ENCODE data around the gene HLCS.

The HLCS gene

GRCh38 chr21:36796070-36796469 is 170.4 kb downstream of the HLCS start:
- Histone ChIP-seq H3K9me3 (ENCODE audit: insufficient read depth, low read length) (0 out of 2 replicates have a peak, but pooled peaks cover 5% of the 10 kb centered on the region), H3K36me3 (ENCODE audit: low read length) (no peaks in the 10 kb centered on the region), H3K4me3 (ENCODE audit: insufficient read depth, low read length, poor library complexity, severe bottlenecking) (no peak overlapping the region), H2AFZ (ENCODE audit: low read depth, low read length, severe bottlenecking) (no peak overlapping the region), H3K27ac (ENCODE audit: low read depth, low read length) (no peak overlapping the region), H3K9ac (ENCODE audit: low read length) (no peak overlapping the region), H3K79me2 (ENCODE audit: insufficient read depth, low read length) (no peaks in the 10 kb centered on the region), H4K20me1 (ENCODE audit: low read depth, low read length) (no peaks in the 10 kb centered on the region), H3K4me2 (ENCODE audit: low read depth, low read length, poor library complexity, severe bottlenecking) (no peak overlapping the region), H3K27me3 (ENCODE audit: low read length) (no peaks in the 10 kb centered on the region), H3F3A (ENCODE audit: insufficient read depth) (no peaks in the 10 kb centered on the region), H3K9me2 (replicated peaks; ENCODE audit: insufficient read depth, low read length) (no peaks in the 10 kb centered on the region)
- TF ChIP-seq, protein P1, sequence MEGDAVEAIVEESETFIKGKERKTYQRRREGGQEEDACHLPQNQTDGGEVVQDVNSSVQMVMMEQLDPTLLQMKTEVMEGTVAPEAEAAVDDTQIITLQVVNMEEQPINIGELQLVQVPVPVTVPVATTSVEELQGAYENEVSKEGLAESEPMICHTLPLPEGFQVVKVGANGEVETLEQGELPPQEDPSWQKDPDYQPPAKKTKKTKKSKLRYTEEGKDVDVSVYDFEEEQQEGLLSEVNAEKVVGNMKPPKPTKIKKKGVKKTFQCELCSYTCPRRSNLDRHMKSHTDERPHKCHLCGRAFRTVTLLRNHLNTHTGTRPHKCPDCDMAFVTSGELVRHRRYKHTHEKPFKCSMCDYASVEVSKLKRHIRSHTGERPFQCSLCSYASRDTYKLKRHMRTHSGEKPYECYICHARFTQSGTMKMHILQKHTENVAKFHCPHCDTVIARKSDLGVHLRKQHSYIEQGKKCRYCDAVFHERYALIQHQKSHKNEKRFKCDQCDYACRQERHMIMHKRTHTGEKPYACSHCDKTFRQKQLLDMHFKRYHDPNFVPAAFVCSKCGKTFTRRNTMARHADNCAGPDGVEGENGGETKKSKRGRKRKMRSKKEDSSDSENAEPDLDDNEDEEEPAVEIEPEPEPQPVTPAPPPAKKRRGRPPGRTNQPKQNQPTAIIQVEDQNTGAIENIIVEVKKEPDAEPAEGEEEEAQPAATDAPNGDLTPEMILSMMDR (IDR thresholded peaks at IDR 0.05; ENCODE audit: insufficient read depth, low read length, poor library complexity, severe bottlenecking): no peak
- no peak for TF ChIP-seq EZH2phosphoT487 (conservative IDR thresholded peaks at IDR 0.05; ENCODE audit: low read length)

DNA sequence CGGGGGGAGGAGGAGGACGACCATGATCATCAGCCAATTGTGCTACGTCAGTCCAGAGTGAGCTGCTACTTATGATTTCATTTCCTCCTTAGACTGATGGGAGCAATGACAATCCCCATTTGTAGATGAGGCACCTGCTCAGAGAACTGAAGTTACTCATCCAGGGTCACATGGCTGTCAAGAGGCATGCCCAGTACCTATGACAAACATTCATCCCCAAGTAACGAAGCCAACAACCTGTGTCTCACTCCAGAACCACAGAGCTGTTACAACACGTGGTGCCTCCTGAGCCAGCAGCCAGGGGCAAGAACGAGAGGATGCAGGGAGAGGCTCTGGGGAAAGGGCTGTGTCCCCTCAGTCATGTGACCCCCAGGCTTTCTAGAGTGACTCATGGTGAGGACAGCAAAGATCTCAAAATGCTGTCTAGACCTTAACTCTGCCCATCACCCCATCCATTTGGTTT is 173.9 kb downstream of the HLCS start:
- Histone ChIP-seq H3K9me3 (ENCODE audit: insufficient read depth, low read length) (0 out of 2 replicates have a peak, but pooled peaks cover 5% of the 10 kb centered on the region), H3K4me2 (ENCODE audit: low read depth, low read length, poor library complexity, severe bottlenecking) (no peak overlapping the region), H3F3A (ENCODE audit: insufficient read depth) (no peaks in the 10 kb centered on the region), H2AFZ (ENCODE audit: low read depth, low read length, severe bottlenecking) (no peak overlapping the region), H3K79me2 (ENCODE audit: insufficient read depth, low read length) (no peaks in the 10 kb centered on the region), H3K27me3 (ENCODE audit: low read length) (no peaks in the 10 kb centered on the region), H3K9ac (ENCODE audit: low read length) (no peak overlapping the region), H3K4me3 (ENCODE audit: insufficient read depth, low read length, poor library complexity, severe bottlenecking) (no peak overlapping the region), H3K27ac (ENCODE audit: low read depth, low read length) (no peak overlapping the region), H3K36me3 (ENCODE audit: low read length) (no peaks in the 10 kb centered on the region), H3K9me2 (replicated peaks; ENCODE audit: insufficient read depth, low read length) (no peaks in the 10 kb centered on the region), H4K20me1 (ENCODE audit: low read depth, low read length) (no peaks in the 10 kb centered on the region)
- TF ChIP-seq, protein P1 (IDR thresholded peaks at IDR 0.05; ENCODE audit: insufficient read depth, low read length, poor library complexity, severe bottlenecking): no peak
- TF ChIP-seq EZH2phosphoT487 (conservative IDR thresholded peaks at IDR 0.05; ENCODE audit: low read length): no peak

DNA sequence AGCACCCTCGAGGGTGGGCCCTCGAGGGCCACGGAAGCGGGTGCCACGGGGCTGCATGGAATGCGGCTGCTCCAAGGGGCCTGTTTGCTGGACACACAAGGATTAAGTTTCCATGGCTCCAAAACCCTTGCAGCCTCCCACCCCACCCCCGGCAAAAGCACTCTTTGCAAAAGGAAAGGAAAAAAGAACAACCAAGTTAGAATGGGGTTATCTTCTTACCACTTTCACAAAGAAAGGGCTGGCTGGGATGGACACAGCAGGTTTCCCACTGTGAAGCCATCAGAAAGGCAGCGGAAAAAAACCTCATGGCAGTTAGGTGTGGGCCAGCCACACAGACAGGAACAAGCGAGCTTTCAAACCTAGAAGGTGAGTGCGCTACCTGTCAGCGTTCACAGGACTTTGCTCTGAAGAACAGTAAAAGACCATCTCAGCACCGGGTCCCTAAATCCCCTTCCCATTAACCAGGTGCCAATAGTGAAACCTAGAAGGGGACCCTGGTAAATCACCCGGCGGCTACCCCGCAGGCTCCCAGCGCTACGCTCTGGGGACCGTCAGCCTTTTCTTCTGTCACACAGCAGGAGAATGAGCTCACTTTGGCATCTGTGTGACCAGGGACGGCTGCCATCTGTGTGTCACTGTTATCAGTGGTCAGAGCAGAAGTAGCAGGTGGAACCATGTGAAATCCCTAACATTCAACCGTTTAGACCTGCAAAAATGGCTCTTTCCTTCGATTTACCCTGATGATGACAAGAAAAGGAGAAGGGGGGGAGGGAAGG is 174.6 kb downstream of the HLCS start:
- TF ChIP-seq, protein P1 (IDR thresholded peaks at IDR 0.05; ENCODE audit: insufficient read depth, low read length, poor library complexity, severe bottlenecking): no peak
- TF ChIP-seq EZH2phosphoT487 (conservative IDR thresholded peaks at IDR 0.05; ENCODE audit: low read length): no peak
- Histone ChIP-seq H3K4me3 (ENCODE audit: insufficient read depth, low read length, poor library complexity, severe bottlenecking) (no peak overlapping the region), H3K36me3 (ENCODE audit: low read length) (no peaks in the 10 kb centered on the region), H3K27me3 (ENCODE audit: low read length) (no peaks in the 10 kb centered on the region), H4K20me1 (ENCODE audit: low read depth, low read length) (no peaks in the 10 kb centered on the region), H3F3A (ENCODE audit: insufficient read depth) (no peaks in the 10 kb centered on the region), H3K27ac (ENCODE audit: low read depth, low read length) (no peak overlapping the region), H3K9me3 (ENCODE audit: insufficient read depth, low read length) (0 out of 2 replicates have a peak, but pooled peaks cover 5% of the 10 kb centered on the region), H3K9ac (ENCODE audit: low read length) (no peak overlapping the region), H3K9me2 (replicated peaks; ENCODE audit: insufficient read depth, low read length) (no peaks in the 10 kb centered on the region), H3K79me2 (ENCODE audit: insufficient read depth, low read length) (no peaks in the 10 kb centered on the region), H2AFZ (ENCODE audit: low read depth, low read length, severe bottlenecking) (no peak overlapping the region), H3K4me2 (ENCODE audit: low read depth, low read length, poor library complexity, severe bottlenecking) (no peak overlapping the region)

Data from SU-DHL-6 (cell line).